Caco-2 (cell line): ENCODE measurements around the gene PRDM8. TPM values are rescaled to one million over a fixed set of nuclear protein-coding genes. Genes with fewer than 3 reads are reported as not detected.

ENCODE experiments used
- BruUV-seq: library from RNA; stranded (reverse); fragments of 400-500 nt; replicated peaks from 2 replicates; lab custom pipeline; 2021; lab: Mats Ljungman, UMichigan
- CTCF ChIA-PET: fragments of 300-600 bp; sonication (Branson Sonifier 250); formaldehyde crosslinking; loops from one replicate; lab custom pipeline; 2022; ENCODE audit warnings: antibody characterized with exemption; lab: Charles Lee
- POLR2A ChIA-PET: fragments of 300-600 bp; sonication (Branson Sonifier 250); formaldehyde crosslinking; loops from one replicate; lab custom pipeline; 2022; ENCODE audit warnings: antibody characterized with exemption; lab: Charles Lee
- DNase-seq, 2 experiments: peaks; one replicate each; pipeline versions ENCODE4 v3.0.0 to v3.0.0-alpha.2; 2020 to 2022
- H3K27me3 ChIP-seq: replicated peaks from 2 replicates; pipeline ENCODE4 v1.6.0; 2011; ENCODE audit warnings: low read length; ENCODE audit not compliant: control insufficient read depth, insufficient read depth
- H3K36me3 ChIP-seq: 2 replicates; pipeline ENCODE4 v1.5.1; 2011; ENCODE audit warnings: low read length; ENCODE audit not compliant: control insufficient read depth, insufficient read depth
- H3K4me1 ChIP-seq: fragments of 250-450 bp; sonication (Bioruptor Pico); 2 replicates; pipeline ENCODE4 v1.5.1; 2020; ENCODE audit warnings: mild to moderate bottlenecking
- H3K4me3 ChIP-seq: 2 replicates; pipeline ENCODE4 v1.5.1; 2011; ENCODE audit warnings: low read depth, mild to moderate bottlenecking, control low read depth, low read length
- H3K9me3 ChIP-seq: fragments of 250-450 bp; sonication (Bioruptor Pico); 2 replicates; pipeline ENCODE4 v1.5.1; 2020; ENCODE audit warnings: mild to moderate bottlenecking, moderate library complexity
- H3K27ac Mint-ChIP-seq: one replicate; pipeline ENCODE4 v1.8.0; 2022; ENCODE audit warnings: mixed read lengths; ENCODE audit not compliant: unreplicated experiment
- H3K27me3 Mint-ChIP-seq: one replicate; pipeline ENCODE4 v1.8.0; 2022; ENCODE audit warnings: mixed read lengths; ENCODE audit not compliant: insufficient read depth, unreplicated experiment
- H3K36me3 Mint-ChIP-seq: one replicate; pipeline ENCODE4 v1.8.0; 2022; ENCODE audit warnings: mild to moderate bottlenecking, mixed read lengths; ENCODE audit not compliant: insufficient read depth, unreplicated experiment
- H3K4me1 Mint-ChIP-seq: one replicate; pipeline ENCODE4 v1.8.0; 2022; ENCODE audit warnings: low read depth, mixed read lengths; ENCODE audit not compliant: unreplicated experiment
- H3K4me3 Mint-ChIP-seq: one replicate; pipeline ENCODE4 v1.8.0; 2022; ENCODE audit warnings: mild to moderate bottlenecking, moderate library complexity, mixed read lengths; ENCODE audit not compliant: unreplicated experiment
- H3K9me3 Mint-ChIP-seq: one replicate; pipeline ENCODE4 v1.8.0; 2022; ENCODE audit warnings: mixed read lengths; ENCODE audit not compliant: unreplicated experiment
- CTCF ChIP-seq, 2 experiments: fragments of 200-600 bp in 1 of 2; IDR thresholded peaks; 1 replicate in 1 of 2; 2 replicates in 1 of 2; pipeline versions ENCODE4 v1.5.1 to v1.8.0; 2011 to 2022; ENCODE audit warnings: antibody characterized with exemption in 1 of 2, control low read depth in 1 of 2, inconsistent platforms in 1 of 2, low read depth in 1 of 2, low read length in 1 of 2, mild to moderate bottlenecking in 1 of 2, moderate library complexity in 1 of 2; ENCODE audit not compliant: insufficient read depth in 1 of 2, severe bottlenecking in 1 of 2, unreplicated experiment in 1 of 2
- intact Hi-C: fragments of 100-400 bp; cut with micrococcal nuclease; formaldehyde crosslinking; loops from one replicate; pipeline ENCODE4 v1.10.0; 2022; ENCODE audit not compliant: unreplicated experiment
- total RNA-seq: library from RNA; stranded (reverse); gene quantifications from 2 replicates; pipeline ENCODE4 v1.2.3, GENCODE V29; 2022

Gene PRDM8
- total RNA-seq, 1 experiment from 2014 or later: not detected

GRCh38 chr4:80208610-80209339 lies 11.5 kb downstream of the PRDM8 start:
- Histone ChIP-seq H3K36me3 (no peaks in the 10 kb centered on the region), H3K4me3 (no peak overlapping the region), H3K9me3 (no peaks in the 10 kb centered on the region), H3K27me3 (no peaks in the 10 kb centered on the region), H3K4me1 (no peaks in the 10 kb centered on the region)
- CTCF ChIA-PET: no interaction called here
- POLR2A ChIA-PET: no interaction called here
- no peak for DNase-seq
- H3K36me3 Mint-ChIP-seq: no peaks in the 10 kb centered on the region
- no peak overlapping the region for H3K27ac Mint-ChIP-seq
- no TSS peak for BruUV-seq
- intact Hi-C loops: no loop called here
- H3K4me3 Mint-ChIP-seq: no peak overlapping the region
- H3K4me1 Mint-ChIP-seq: no peaks in the 10 kb centered on the region
- H3K27me3 Mint-ChIP-seq: peaks cover 4% of the 10 kb centered on the region
- H3K9me3 Mint-ChIP-seq: peaks cover 9% of the 10 kb centered on the region
- TF ChIP-seq CTCF (IDR thresholded peaks at IDR 0.05; ENCODE audit: insufficient read depth in 1 of 2, low read depth in 1 of 2, low read length in 1 of 2, severe bottlenecking in 1 of 2, unreplicated experiment in 1 of 2): no peak

DNA sequence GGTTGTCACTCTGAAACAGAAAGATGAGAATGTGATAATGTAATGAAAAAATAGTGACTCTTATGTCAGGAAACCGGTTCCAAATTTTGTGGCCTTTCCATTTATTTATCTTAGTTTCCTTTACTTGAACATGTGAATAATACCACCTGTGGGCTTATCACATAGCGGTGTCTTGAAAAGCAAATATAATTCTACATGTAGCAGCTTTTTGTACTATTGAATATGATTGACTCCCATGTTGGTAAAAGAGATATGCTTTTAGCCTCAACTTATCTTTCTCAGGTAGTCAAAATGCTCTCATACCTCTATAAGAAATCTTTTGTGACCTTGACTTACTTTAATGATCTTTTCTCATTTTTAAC lies 12.0 kb downstream of the PRDM8 start:
- Mint-ChIP-seq H3K9me3 (peaks cover 9% of the 10 kb centered on the region), H3K4me1 (no peaks in the 10 kb centered on the region), H3K27ac (no peak overlapping the region), H3K36me3 (no peaks in the 10 kb centered on the region), H3K4me3 (no peak overlapping the region), H3K27me3 (peaks cover 4% of the 10 kb centered on the region)
- TF ChIP-seq CTCF (IDR thresholded peaks at IDR 0.05; ENCODE audit: insufficient read depth in 1 of 2, low read depth in 1 of 2, low read length in 1 of 2, severe bottlenecking in 1 of 2, unreplicated experiment in 1 of 2): no peak
- no peaks in the 10 kb centered on the region for H3K4me1 ChIP-seq
- DNase-seq: no peak
- no peaks in the 10 kb centered on the region for H3K27me3 ChIP-seq
- no peak overlapping the region for H3K4me3 ChIP-seq
- H3K9me3 ChIP-seq: no peaks in the 10 kb centered on the region
- H3K36me3 ChIP-seq: no peaks in the 10 kb centered on the region
- ChIA-PET CTCF (no interaction called here), POLR2A (no interaction called here)
- BruUV-seq: no TSS peak
- intact Hi-C loops: no loop called here

- intact Hi-C loops: loop anchor here (10.0 kb wide), 2 partner anchors 176 to 1166 kb away; no protein-coding TSS in a partner anchor
- H3K27me3 ChIP-seq: no peaks in the 10 kb centered on the region
- ChIA-PET POLR2A (no interaction called here), CTCF (no interaction called here)
- H3K4me3 Mint-ChIP-seq: no peak overlapping the region
- no peak overlapping the region for H3K27ac Mint-ChIP-seq
- no TSS peak for BruUV-seq
- no peak for TF ChIP-seq CTCF (IDR thresholded peaks at IDR 0.05; ENCODE audit: insufficient read depth in 1 of 2, low read depth in 1 of 2, low read length in 1 of 2, severe bottlenecking in 1 of 2, unreplicated experiment in 1 of 2)
- H3K27me3 Mint-ChIP-seq: peaks cover 4% of the 10 kb centered on the region
- no peaks in the 10 kb centered on the region for H3K9me3 ChIP-seq
- H3K4me1 Mint-ChIP-seq: no peaks in the 10 kb centered on the region
- no peaks in the 10 kb centered on the region for H3K36me3 Mint-ChIP-seq
- H3K4me3 ChIP-seq: no peak overlapping the region
- no peaks in the 10 kb centered on the region for H3K36me3 ChIP-seq
- H3K4me1 ChIP-seq: no peaks in the 10 kb centered on the region
- peaks cover 9% of the 10 kb centered on the region for H3K9me3 Mint-ChIP-seq
- DNase-seq: no peak
Measured at GRCh38 chr4:80210549-80210948, 13.2 kb downstream of the PRDM8 start.
